ENCODE results near the gene PRKG1.

- TF ChIP-seq, protein P1, sequence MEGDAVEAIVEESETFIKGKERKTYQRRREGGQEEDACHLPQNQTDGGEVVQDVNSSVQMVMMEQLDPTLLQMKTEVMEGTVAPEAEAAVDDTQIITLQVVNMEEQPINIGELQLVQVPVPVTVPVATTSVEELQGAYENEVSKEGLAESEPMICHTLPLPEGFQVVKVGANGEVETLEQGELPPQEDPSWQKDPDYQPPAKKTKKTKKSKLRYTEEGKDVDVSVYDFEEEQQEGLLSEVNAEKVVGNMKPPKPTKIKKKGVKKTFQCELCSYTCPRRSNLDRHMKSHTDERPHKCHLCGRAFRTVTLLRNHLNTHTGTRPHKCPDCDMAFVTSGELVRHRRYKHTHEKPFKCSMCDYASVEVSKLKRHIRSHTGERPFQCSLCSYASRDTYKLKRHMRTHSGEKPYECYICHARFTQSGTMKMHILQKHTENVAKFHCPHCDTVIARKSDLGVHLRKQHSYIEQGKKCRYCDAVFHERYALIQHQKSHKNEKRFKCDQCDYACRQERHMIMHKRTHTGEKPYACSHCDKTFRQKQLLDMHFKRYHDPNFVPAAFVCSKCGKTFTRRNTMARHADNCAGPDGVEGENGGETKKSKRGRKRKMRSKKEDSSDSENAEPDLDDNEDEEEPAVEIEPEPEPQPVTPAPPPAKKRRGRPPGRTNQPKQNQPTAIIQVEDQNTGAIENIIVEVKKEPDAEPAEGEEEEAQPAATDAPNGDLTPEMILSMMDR (conservative IDR thresholded peaks at IDR 0.05 in 1 of 2, IDR thresholded peaks at IDR 0.05 in 1 of 2; ENCODE audit: extremely low read depth in 1 of 2, insufficient read depth in 1 of 2, low read depth in 1 of 2, low read length in 2 of 2) = no peak
- TF ChIP-seq EZH2 (IDR thresholded peaks at IDR 0.05; ENCODE audit: borderline replicate concordance, low read length) = no peak
These were observed 746.8 kb downstream of the PRKG1 start for GRCh38 chr10:51821045-51821444.
